Measurements from ENCODE around the gene PRR30. TPM values are rescaled to one million over a fixed set of nuclear protein-coding genes. Genes with fewer than 3 reads are reported as not detected.

PRR30 gene
- total and polyA plus RNA-seq, 2 donors (not counting 1 experiment from before 2014, with no cell fraction given), result not detected

- ATAC-seq (ENCODE audit: low read depth), result no peak
- Histone ChIP-seq H3K27me3 (replicated peaks in 1 of 4; ENCODE audit: control extremely low read depth in 1 of 4, control insufficient read depth in 3 of 4, insufficient read depth in 4 of 4, low read length in 3 of 4) (no peaks in the 10 kb centered on the region), H2AFZ (ENCODE audit: insufficient read depth, low read depth, low read length, poor library complexity, severe bottlenecking) (no peak overlapping the region), H3K9ac (ENCODE audit: low read length) (no peak overlapping the region), H3K4me2 (replicated peaks; ENCODE audit: low read depth, low read length, poor library complexity, severe bottlenecking) (no peak overlapping the region), H3K27ac (ENCODE audit: low read length in 2 of 2) (no peak overlapping the region), H3K4me3 (ENCODE audit: control extremely low read depth in 1 of 5, extremely low read depth in 1 of 5, insufficient read depth in 1 of 5, low read depth in 2 of 5, low read length in 4 of 5) (no peak overlapping the region), H3K9me3 (ENCODE audit: control extremely low read depth in 1 of 3, control insufficient read depth in 2 of 3, insufficient read depth in 1 of 3, low read length in 2 of 3) (no peaks in the 10 kb centered on the region), H3K4me1 (ENCODE audit: control insufficient read depth in 2 of 2, insufficient read depth in 2 of 2, low read length in 2 of 2) (no peaks in the 10 kb centered on the region), H4K20me1 (ENCODE audit: control insufficient read depth, insufficient read depth, low read length, poor library complexity, severe bottlenecking) (no peaks in the 10 kb centered on the region), H3K79me2 (ENCODE audit: control insufficient read depth, insufficient read depth, low read length) (no peaks in the 10 kb centered on the region), H3K36me3 (replicated peaks in 1 of 2; ENCODE audit: control extremely low read depth in 1 of 2, control insufficient read depth in 1 of 2, extremely low read depth in 1 of 2, insufficient read depth in 2 of 2, low read length in 1 of 2) (no peaks in the 10 kb centered on the region)
- H3K4me3 Mint-ChIP-seq, result no peak overlapping the region
- no peak for DNase-seq
- 75% methylated on average over 2 of the region's 3 CpGs for WGBS (ENCODE audit: insufficient coverage)
- CTCF ChIA-PET, result interaction anchor here (0.6 to 2.1 kb wide), 4 partner anchors 11 to 577 kb away, joined by 3 to 7 read pairs (median 4); no protein-coding TSS in a partner anchor
- no peaks in the 10 kb centered on the region for H3K9me3 Mint-ChIP-seq (ENCODE audit: insufficient read depth)
- POLR2A ChIA-PET, result no interaction called here
- H3K4me1 Mint-ChIP-seq, result no peaks in the 10 kb centered on the region
- H3K27ac Mint-ChIP-seq, result no peak overlapping the region
- H3K27me3 Mint-ChIP-seq, result peaks cover 11% of the 10 kb centered on the region
- intact Hi-C loops (cut with micrococcal nuclease), result no loop called here
- no peak for TF ChIP-seq CTCF (IDR thresholded peaks at IDR 0.05)
- TF ChIP-seq EZH2 (IDR thresholded peaks at IDR 0.05; ENCODE audit: borderline replicate concordance, insufficient read depth, low read depth, low read length, poor library complexity, severe bottlenecking), result no peak
Observed at GRCh38 chr2:27105981-27106380, 33.2 kb downstream of the PRR30 start.

GRCh38 chr2:27102329-27102728 is 36.9 kb downstream of the PRR30 start:
- POLR2A ChIA-PET, result interaction anchor here (0.6 kb wide), 1 partner anchor 24 kb away, joined by 6 read pairs; no protein-coding TSS in a partner anchor
- Histone ChIP-seq H3K36me3 (replicated peaks in 1 of 2; ENCODE audit: control extremely low read depth in 1 of 2, control insufficient read depth in 1 of 2, extremely low read depth in 1 of 2, insufficient read depth in 2 of 2, low read length in 1 of 2) (no peaks in the 10 kb centered on the region), H3K27me3 (replicated peaks in 1 of 4; ENCODE audit: control extremely low read depth in 1 of 4, control insufficient read depth in 3 of 4, insufficient read depth in 4 of 4, low read length in 3 of 4) (no peaks in the 10 kb centered on the region), H3K27ac (ENCODE audit: low read length in 2 of 2) (no peak overlapping the region), H2AFZ (ENCODE audit: insufficient read depth, low read depth, low read length, poor library complexity, severe bottlenecking) (no peak overlapping the region), H3K79me2 (ENCODE audit: control insufficient read depth, insufficient read depth, low read length) (no peaks in the 10 kb centered on the region), H3K4me1 (ENCODE audit: control insufficient read depth in 2 of 2, insufficient read depth in 2 of 2, low read length in 2 of 2) (no peaks in the 10 kb centered on the region), H3K4me3 (ENCODE audit: control extremely low read depth in 1 of 5, extremely low read depth in 1 of 5, insufficient read depth in 1 of 5, low read depth in 2 of 5, low read length in 4 of 5) (no peak overlapping the region), H3K9ac (ENCODE audit: low read length) (no peak overlapping the region), H4K20me1 (ENCODE audit: control insufficient read depth, insufficient read depth, low read length, poor library complexity, severe bottlenecking) (no peaks in the 10 kb centered on the region), H3K4me2 (replicated peaks; ENCODE audit: low read depth, low read length, poor library complexity, severe bottlenecking) (no peak overlapping the region), H3K9me3 (ENCODE audit: control extremely low read depth in 1 of 3, control insufficient read depth in 2 of 3, insufficient read depth in 1 of 3, low read length in 2 of 3) (no peaks in the 10 kb centered on the region)
- CTCF ChIA-PET, result interaction anchor here (1.0 to 8.8 kb wide), 2 partner anchors 11 to 178 kb away, joined by 4 to 143 read pairs; partner anchors contain the start of gene TRIM54
- no peaks in the 10 kb centered on the region for H3K4me1 Mint-ChIP-seq
- intact Hi-C loops (cut with micrococcal nuclease), result no loop called here
- 100% methylated on average over 2 of the region's 5 CpGs for WGBS (ENCODE audit: insufficient coverage)
- TF ChIP-seq EZH2 (IDR thresholded peaks at IDR 0.05; ENCODE audit: borderline replicate concordance, insufficient read depth, low read depth, low read length, poor library complexity, severe bottlenecking), result no peak
- TF ChIP-seq CTCF (IDR thresholded peaks at IDR 0.05), result no peak
- no peaks in the 10 kb centered on the region for H3K9me3 Mint-ChIP-seq (ENCODE audit: insufficient read depth)
- peaks cover 7% of the 10 kb centered on the region for H3K27me3 Mint-ChIP-seq
- H3K27ac Mint-ChIP-seq, result no peak overlapping the region
- DNase-seq (no peak), ATAC-seq (ENCODE audit: low read depth) (no peak)
- no peak overlapping the region for H3K4me3 Mint-ChIP-seq
